H1 (cell line): ENCODE results near the gene CACNB4. TPM values are rescaled to one million over a fixed set of nuclear protein-coding genes. Genes with fewer than 3 reads are reported as not detected.

ENCODE experiments used
- CBX5 ChIP-seq: fragments of 300-800, 300-1000 bp; sonication (generic); IDR thresholded peaks from 2 replicates; pipeline ENCODE4 v1.7.1; 2016; ENCODE audit warnings: antibody characterized with exemption, low read length, low read depth
- polyA plus RNA-seq, 7 experiments: library from polyadenylated mRNA; depleted of rRNA in 3 of 7; stranded (reverse) in 5 of 7; unstranded in 2 of 7; fragments of >200 nt in 5 of 7; fragments of 200-250 nt in 2 of 7; gene quantifications; 1 replicate in 5 of 7; 2 replicates in 1 of 7; 4 replicates in 1 of 7; pipeline versions ENCODE4 v1.2.1 to v1.2.3, GENCODE V29; 2011 to 2013; ENCODE audit warnings: missing spikeins in 2 of 7, mixed read lengths in 2 of 7
- total RNA-seq: library from RNA; stranded (reverse); fragmentation: NEBNext Ultra II Directional; extraction: Animal tissue kit (Norgen Biotek cat#: 25700); gene quantifications from 2 replicates; pipeline ENCODE4 v1.2.1, GENCODE V29; 2021

Gene CACNB4
- total and polyA plus RNA-seq, 2 of the 8 experiments (the other 6 are each of a cell fraction or from before 2014, with no cell fraction given), result 2.0 to 4.0 TPM

GRCh38 chr2:151817929-151818328, 280.9 kb downstream of the CACNB4 start (continued):
- no peak for TF ChIP-seq CBX5
